Keratinocyte (primary cell): ENCODE data around the gene ZNF19. TPM values are rescaled to one million over a fixed set of nuclear protein-coding genes. Genes with fewer than 3 reads are reported as not detected.

Experiments
- DNase-seq: peaks from one replicate; pipeline ENCODE4 v3.0.0-alpha.2; 2011; ENCODE audit warnings: low read depth, missing footprints, low spot score
- FAIRE-seq: peaks from 2 replicates; lab custom pipeline; 2011; peaks lifted over from hg19 to GRCh38; lab: Jason Lieb, UNC
- H2AFZ ChIP-seq: 2 replicates; pipeline ENCODE4 v1.6.0; 2012; ENCODE audit warnings: low read length, control low read depth, inconsistent platforms; ENCODE audit not compliant: control insufficient read depth
- H3K27ac ChIP-seq: 2 replicates; pipeline ENCODE4 v1.5.1; 2011; ENCODE audit warnings: low read length; ENCODE audit not compliant: control insufficient read depth, insufficient read depth
- H3K27me3 ChIP-seq: 3 replicates; pipeline ENCODE4 v1.6.0; 2011; ENCODE audit warnings: low read length; ENCODE audit not compliant: control insufficient read depth, insufficient read depth; ENCODE audit errors: extremely low read depth
- H3K36me3 ChIP-seq, 2 experiments: 2 replicates in 1 of 2; 3 replicates in 1 of 2; pipeline ENCODE4 v1.5.1; 2011; ENCODE audit warnings: low read length in 2 of 2, mild to moderate bottlenecking in 1 of 2; ENCODE audit not compliant: control insufficient read depth in 2 of 2, insufficient read depth in 2 of 2; ENCODE audit errors: extremely low read depth in 1 of 2
- H3K4me1 ChIP-seq: 3 replicates; pipeline ENCODE4 v1.5.1; 2011; ENCODE audit warnings: low read length; ENCODE audit not compliant: control insufficient read depth, insufficient read depth; ENCODE audit errors: extremely low read depth
- H3K4me2 ChIP-seq: 3 replicates; pipeline ENCODE4 v1.6.0; 2011; ENCODE audit warnings: low read depth, low read length; ENCODE audit not compliant: control insufficient read depth, insufficient read depth; ENCODE audit errors: extremely low read depth
- H3K4me3 ChIP-seq, 3 experiments: fragments of 200-600 bp in 1 of 3; sonication (generic) in 1 of 3; 2 replicates in 2 of 3; 3 replicates in 1 of 3; pipeline ENCODE4 v1.5.1; 2011 to 2016; ENCODE audit warnings: low read length in 3 of 3, mild to moderate bottlenecking in 3 of 3, control low read depth in 2 of 3, inconsistent platforms in 1 of 3, low read depth in 1 of 3, mixed read lengths in 1 of 3, mixed run types in 1 of 3, moderate library complexity in 1 of 3; ENCODE audit not compliant: control insufficient read depth in 2 of 3, insufficient read depth in 2 of 3; ENCODE audit errors: extremely low read depth in 1 of 3
- H3K79me2 ChIP-seq: 2 replicates; pipeline ENCODE4 v1.6.0; 2012; ENCODE audit warnings: low read length; ENCODE audit not compliant: control insufficient read depth, insufficient read depth
- H3K9ac ChIP-seq: 3 replicates; pipeline ENCODE4 v1.6.0; 2011; ENCODE audit warnings: low read length; ENCODE audit not compliant: control insufficient read depth, insufficient read depth; ENCODE audit errors: extremely low read depth
- H3K9me1 ChIP-seq: 3 replicates; pipeline ENCODE4 v1.6.0; 2011; ENCODE audit warnings: low read length; ENCODE audit not compliant: control insufficient read depth, insufficient read depth; ENCODE audit errors: extremely low read depth
- H3K9me3 ChIP-seq: 2 replicates; pipeline ENCODE4 v1.5.1; 2012; ENCODE audit warnings: low read depth, low read length; ENCODE audit not compliant: control insufficient read depth
- H4K20me1 ChIP-seq: 3 replicates; pipeline ENCODE4 v1.6.0; 2011; ENCODE audit warnings: low read length; ENCODE audit not compliant: control insufficient read depth, insufficient read depth; ENCODE audit errors: extremely low read depth
- EZH2 ChIP-seq: IDR thresholded peaks from one replicate; pipeline ENCODE4 v1.6.1; 2012; ENCODE audit warnings: inconsistent platforms, mild to moderate bottlenecking, low read length, moderate library complexity
- dilution Hi-C: fragments of 300-500 bp; cut with MboI; formaldehyde crosslinking; loops from one replicate; pipeline ENCODE4 v1.7.0; 2020; ENCODE audit warnings: low sequenced_read_pairs; ENCODE audit not compliant: extremely low pct_ligation_motif_present
- polyA plus RNA-seq, 5 experiments: library from polyadenylated mRNA; depleted of rRNA in 3 of 5; stranded (reverse) in 3 of 5; stranded (forward) in 1 of 5; unstranded in 1 of 5; fragments of >200 nt; gene quantifications; 1 replicate in 1 of 5; 2 replicates in 3 of 5; 3 replicates in 1 of 5; pipeline versions ENCODE4 v1.2.1 to v1.2.3, GENCODE V29; 2011 to 2012; ENCODE audit warnings: missing spikeins in 2 of 5, low read depth in 1 of 5, low replicate concordance in 1 of 5
- TF ChIP-seq, protein P1 (sequence below), 3 experiments: IDR thresholded peaks in 1 of 3; conservative IDR thresholded peaks in 1 of 3; optimal IDR thresholded peaks in 1 of 3; 2 replicates in 2 of 3; 3 replicates in 1 of 3; pipeline versions ENCODE3 to v1.5.1; 2011; ENCODE audit warnings: low read length in 3 of 3, mild to moderate bottlenecking in 3 of 3, moderate library complexity in 2 of 3, control low read depth in 1 of 3, inconsistent platforms in 1 of 3; ENCODE audit not compliant: insufficient read depth in 2 of 3; ENCODE audit errors: extremely low read depth in 1 of 3

Gene ZNF19
- polyA plus RNA-seq, 1 donor (not counting 4 experiments of a cell fraction or from before 2014, with no cell fraction given): 1.7 TPM

GRCh38 chr16:71472051-71472450 lies 17.1 kb downstream of the ZNF19 start:
- Histone ChIP-seq H3K79me2 (no peaks in the 10 kb centered on the region), H3K9me3 (peaks cover 5% of the 10 kb centered on the region), H3K9me1 (no peaks in the 10 kb centered on the region), H3K36me3 (peaks cover 3 to 4% of the 10 kb centered on the region in 2 experiments), H3K4me2 (no peak overlapping the region), H4K20me1 (no peaks in the 10 kb centered on the region), H2AFZ (no peak overlapping the region), H3K27me3 (no peaks in the 10 kb centered on the region), H3K27ac (no peak overlapping the region), H3K4me3 (no peak overlapping the region), H3K9ac (no peak overlapping the region), H3K4me1 (peaks cover 18% of the 10 kb centered on the region)
- FAIRE-seq: no peak
- dilution Hi-C loops: no loop called here
- TF ChIP-seq, protein P1, sequence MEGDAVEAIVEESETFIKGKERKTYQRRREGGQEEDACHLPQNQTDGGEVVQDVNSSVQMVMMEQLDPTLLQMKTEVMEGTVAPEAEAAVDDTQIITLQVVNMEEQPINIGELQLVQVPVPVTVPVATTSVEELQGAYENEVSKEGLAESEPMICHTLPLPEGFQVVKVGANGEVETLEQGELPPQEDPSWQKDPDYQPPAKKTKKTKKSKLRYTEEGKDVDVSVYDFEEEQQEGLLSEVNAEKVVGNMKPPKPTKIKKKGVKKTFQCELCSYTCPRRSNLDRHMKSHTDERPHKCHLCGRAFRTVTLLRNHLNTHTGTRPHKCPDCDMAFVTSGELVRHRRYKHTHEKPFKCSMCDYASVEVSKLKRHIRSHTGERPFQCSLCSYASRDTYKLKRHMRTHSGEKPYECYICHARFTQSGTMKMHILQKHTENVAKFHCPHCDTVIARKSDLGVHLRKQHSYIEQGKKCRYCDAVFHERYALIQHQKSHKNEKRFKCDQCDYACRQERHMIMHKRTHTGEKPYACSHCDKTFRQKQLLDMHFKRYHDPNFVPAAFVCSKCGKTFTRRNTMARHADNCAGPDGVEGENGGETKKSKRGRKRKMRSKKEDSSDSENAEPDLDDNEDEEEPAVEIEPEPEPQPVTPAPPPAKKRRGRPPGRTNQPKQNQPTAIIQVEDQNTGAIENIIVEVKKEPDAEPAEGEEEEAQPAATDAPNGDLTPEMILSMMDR (optimal IDR thresholded peaks at IDR 0.05 in 1 of 3, IDR thresholded peaks at IDR 0.05 in 1 of 3, conservative IDR thresholded peaks at IDR 0.05 in 1 of 3; ENCODE audit: extremely low read depth in 1 of 3, insufficient read depth in 2 of 3, low read length in 3 of 3): no peak
- TF ChIP-seq EZH2: no peak
- no peak for DNase-seq

GRCh38 chr16:71467810-71468209 lies 21.3 kb downstream of the ZNF19 start:
- Histone ChIP-seq H2AFZ (no peak overlapping the region), H3K79me2 (no peaks in the 10 kb centered on the region), H3K4me1 (peaks cover under 1% of the 10 kb centered on the region), H3K9me1 (no peaks in the 10 kb centered on the region), H3K36me3 (no peaks in the 10 kb centered on the region), H3K9ac (no peak overlapping the region), H3K27ac (no peak overlapping the region), H3K9me3 (no peaks in the 10 kb centered on the region), H3K4me3 (no peak overlapping the region), H3K27me3 (no peaks in the 10 kb centered on the region), H4K20me1 (no peaks in the 10 kb centered on the region), H3K4me2 (no peak overlapping the region)
- DNase-seq (no peak), FAIRE-seq (no peak)
- dilution Hi-C loops: no loop called here
- no peak for TF ChIP-seq EZH2
- TF ChIP-seq, protein P1 (optimal IDR thresholded peaks at IDR 0.05 in 1 of 3, IDR thresholded peaks at IDR 0.05 in 1 of 3, conservative IDR thresholded peaks at IDR 0.05 in 1 of 3; ENCODE audit: extremely low read depth in 1 of 3, insufficient read depth in 2 of 3, low read length in 3 of 3): no peak
